ENCODE data around the gene LMAN2L. TPM values are rescaled to one million over a fixed set of nuclear protein-coding genes. Genes with fewer than 3 reads are reported as not detected.

Gene LMAN2L
- total and polyA plus RNA-seq, 12 donors: 11.0 to 31.4 (median 18.8) TPM

DNA sequence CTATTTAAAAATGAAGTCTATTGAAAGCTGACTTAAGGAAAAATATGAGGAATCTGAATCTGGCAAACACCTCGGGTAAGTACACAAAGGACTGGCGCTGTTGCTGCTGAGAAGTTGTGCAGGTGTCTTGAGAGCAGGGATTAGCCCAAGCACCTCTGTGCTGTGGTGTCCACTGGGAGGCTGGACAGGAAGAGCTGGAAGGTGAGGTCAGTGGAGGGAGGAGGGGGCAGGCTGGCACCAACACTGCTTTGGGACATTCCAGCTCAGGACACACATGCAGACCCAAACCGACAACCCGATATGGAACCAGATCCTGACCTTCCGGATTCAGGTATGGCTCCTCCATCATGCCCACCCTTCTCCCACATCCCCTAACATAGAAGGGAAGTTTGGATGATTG lies 76.7 kb downstream of the LMAN2L start:
- TF ChIP-seq, protein P1, sequence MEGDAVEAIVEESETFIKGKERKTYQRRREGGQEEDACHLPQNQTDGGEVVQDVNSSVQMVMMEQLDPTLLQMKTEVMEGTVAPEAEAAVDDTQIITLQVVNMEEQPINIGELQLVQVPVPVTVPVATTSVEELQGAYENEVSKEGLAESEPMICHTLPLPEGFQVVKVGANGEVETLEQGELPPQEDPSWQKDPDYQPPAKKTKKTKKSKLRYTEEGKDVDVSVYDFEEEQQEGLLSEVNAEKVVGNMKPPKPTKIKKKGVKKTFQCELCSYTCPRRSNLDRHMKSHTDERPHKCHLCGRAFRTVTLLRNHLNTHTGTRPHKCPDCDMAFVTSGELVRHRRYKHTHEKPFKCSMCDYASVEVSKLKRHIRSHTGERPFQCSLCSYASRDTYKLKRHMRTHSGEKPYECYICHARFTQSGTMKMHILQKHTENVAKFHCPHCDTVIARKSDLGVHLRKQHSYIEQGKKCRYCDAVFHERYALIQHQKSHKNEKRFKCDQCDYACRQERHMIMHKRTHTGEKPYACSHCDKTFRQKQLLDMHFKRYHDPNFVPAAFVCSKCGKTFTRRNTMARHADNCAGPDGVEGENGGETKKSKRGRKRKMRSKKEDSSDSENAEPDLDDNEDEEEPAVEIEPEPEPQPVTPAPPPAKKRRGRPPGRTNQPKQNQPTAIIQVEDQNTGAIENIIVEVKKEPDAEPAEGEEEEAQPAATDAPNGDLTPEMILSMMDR (IDR thresholded peaks at IDR 0.05): no peak
- Histone ChIP-seq H3K4me1 (peaks cover 0 to 14% (median 8%) of the 10 kb centered on the region in 9 donors), H3K4me3 (no peak overlapping the region), H3K27me3 (no peaks in the 10 kb centered on the region), H3K27ac (no peak overlapping the region), H3K36me3 (no peaks in the 10 kb centered on the region), H3K9me3 (peaks cover 0 to 12% (median 5%) of the 10 kb centered on the region in 11 donors)
- no peak for DNase-seq
- ATAC-seq: no peak
- WGBS, 2 donors: 92 to 94% methylated on average over 5 of the region's 5 CpGs
- intact Hi-C loops (cut with DNase I): no loop called here

DNA sequence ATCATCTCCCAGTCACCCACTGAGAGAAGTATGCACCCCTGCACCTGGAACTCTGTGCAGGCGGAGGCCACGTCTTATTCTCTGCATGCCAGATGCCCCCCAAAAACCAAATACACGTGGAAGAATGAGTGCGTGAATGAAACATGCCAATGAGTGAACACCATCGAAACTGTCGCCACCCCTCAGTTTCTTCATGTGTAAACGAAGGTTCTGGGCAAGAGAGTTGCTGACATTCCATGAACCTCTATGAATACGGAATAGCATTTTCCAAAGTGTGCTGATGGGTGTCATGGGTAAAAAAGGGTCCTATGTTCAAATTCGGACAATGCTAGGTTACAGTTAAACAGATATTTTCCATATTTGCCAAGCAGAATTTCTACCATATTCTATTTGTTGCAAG lies 77.5 kb downstream of the LMAN2L start:
- TF ChIP-seq, protein P1 (IDR thresholded peaks at IDR 0.05): no peak
- no peak overlapping the region for H3K4me3 ChIP-seq
- no peaks in the 10 kb centered on the region for H3K36me3 ChIP-seq
- peaks cover 0 to 12% (median 5%) of the 10 kb centered on the region in 11 donors for H3K9me3 ChIP-seq
- intact Hi-C loops (cut with DNase I): loop anchor here in 1 of 10 donors (1.0 kb wide), 1 partner anchor 48 kb away; no protein-coding TSS in a partner anchor
- no peak for DNase-seq
- peaks cover 0 to 14% (median 8%) of the 10 kb centered on the region in 9 donors for H3K4me1 ChIP-seq
- WGBS, 2 donors: 88 to 93% methylated on average over 9 of the region's 9 CpGs
- no peak overlapping the region for H3K27ac ChIP-seq
- ATAC-seq: no peak
- H3K27me3 ChIP-seq: no peaks in the 10 kb centered on the region

DNA sequence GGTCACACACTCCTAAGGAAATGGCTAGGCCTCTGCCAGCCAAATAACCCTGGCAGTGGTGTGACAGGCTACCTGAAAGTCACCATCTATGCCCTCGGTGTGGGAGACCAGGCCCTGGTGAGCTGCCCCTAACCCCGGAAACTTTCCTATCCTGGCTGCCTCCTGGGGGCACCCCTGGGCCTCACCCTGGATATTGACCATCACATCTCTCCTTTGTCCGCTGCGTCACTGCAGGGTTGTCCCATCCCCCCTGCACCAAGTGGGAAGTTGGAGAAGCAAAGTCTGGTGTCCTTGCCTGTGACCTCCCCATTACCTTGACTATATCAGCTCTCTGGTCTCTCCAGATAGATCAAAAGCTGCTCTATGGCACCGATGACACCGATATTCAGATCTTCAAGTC lies 78.5 kb downstream of the LMAN2L start:
- intact Hi-C loops (cut with DNase I): no loop called here
- DNase-seq (no peak), ATAC-seq (no peak)
- H3K27ac ChIP-seq: no peak overlapping the region
- peaks cover 0 to 12% (median 5%) of the 10 kb centered on the region in 11 donors for H3K9me3 ChIP-seq
- 87 to 97% methylated on average over 6 of the region's 6 CpGs for WGBS, 2 donors
- no peak overlapping the region for H3K4me3 ChIP-seq
- TF ChIP-seq, protein P1 (IDR thresholded peaks at IDR 0.05): no peak
- peaks cover 0 to 15% (median 8%) of the 10 kb centered on the region in 9 donors for H3K4me1 ChIP-seq
- H3K27me3 ChIP-seq: no peaks in the 10 kb centered on the region
- H3K36me3 ChIP-seq: no peaks in the 10 kb centered on the region

DNA sequence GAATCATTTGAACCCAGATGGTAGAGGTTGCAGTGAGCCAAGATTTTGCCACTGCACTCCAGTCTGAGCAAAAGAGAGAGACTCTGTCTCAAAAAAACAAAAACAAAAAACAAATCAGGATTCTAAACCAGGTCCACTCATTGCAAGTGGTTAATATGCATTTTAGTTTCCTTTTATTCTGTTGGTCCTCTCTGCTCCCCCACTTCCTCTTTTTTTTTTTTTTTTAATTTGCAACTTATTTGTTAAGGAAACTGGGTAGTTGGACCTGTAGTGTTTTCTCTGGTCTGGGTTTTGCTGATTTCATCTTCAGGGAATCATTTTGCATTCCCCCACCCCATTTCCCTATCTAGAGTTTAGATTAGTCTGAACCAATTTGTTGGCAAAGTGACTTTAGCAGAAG lies 83.3 kb downstream of the LMAN2L start:
- Histone ChIP-seq H3K4me1 (peaks cover 0 to 9% (median 0%) of the 10 kb centered on the region in 9 donors), H3K9me3 (no peaks in the 10 kb centered on the region), H3K27me3 (no peaks in the 10 kb centered on the region), H3K27ac (no peak overlapping the region), H3K4me3 (no peak overlapping the region), H3K36me3 (no peaks in the 10 kb centered on the region)
- ATAC-seq: no peak
- intact Hi-C loops (cut with DNase I): no loop called here
- no peak for DNase-seq
- TF ChIP-seq, protein P1 (IDR thresholded peaks at IDR 0.05): no peak

Other genes with a start within 250 kb of the LMAN2L start
- under 1 TPM in 2 of 10 donors, not detected in 8; 0.37 to 0.67 TPM for gene NEURL3, start 234.7 kb downstream of the LMAN2L start, total RNA-seq
- gene NEURL3, start 234.7 kb downstream of the LMAN2L start, polyA plus RNA-seq: under 1 TPM; 0.06 to 0.22 TPM
- 100 to 1,000 TPM in 1 of 10 donors, 10 to 100 TPM in 9; 12.0 to 121 (median 43.5) TPM for gene ARID5A, start 203.3 kb downstream of the LMAN2L start, total RNA-seq
- gene ARID5A, start 203.3 kb downstream of the LMAN2L start, polyA plus RNA-seq: 10 to 100 TPM; 35.0 to 42.9 TPM
- 10 to 100 TPM; 25.4 to 38.1 (median 31.7) TPM for gene KANSL3, start 101.8 kb downstream of the LMAN2L start, total RNA-seq
- 10 to 100 TPM; 12.5 to 21.8 TPM for gene KANSL3, start 101.8 kb downstream of the LMAN2L start, polyA plus RNA-seq
- gene FER1L5, start 97.3 kb downstream of the LMAN2L start, total RNA-seq: under 1 TPM in 5 of 10 donors, not detected in 5; 0.04 to 0.14 (median 0.07) TPM
- under 1 TPM; 0.01 to 0.07 TPM for gene FER1L5, start 97.3 kb downstream of the LMAN2L start, polyA plus RNA-seq
- gene CNNM4, start 20.8 kb upstream of the LMAN2L start, total RNA-seq: 10 to 100 TPM; 19.1 to 59.7 (median 34.8) TPM
- gene CNNM4, start 20.8 kb upstream of the LMAN2L start, polyA plus RNA-seq: 10 to 100 TPM in 1 of 2 donors, 1 to 10 TPM in 1; 4.3 to 10.1 TPM
- 10 to 100 TPM in 8 of 10 donors, 1 to 10 TPM in 2; 7.4 to 18.3 (median 13.8) TPM for gene CNNM3, start 76.2 kb upstream of the LMAN2L start, total RNA-seq
- gene CNNM3, start 76.2 kb upstream of the LMAN2L start, polyA plus RNA-seq: 1 to 10 TPM; 4.0 to 8.3 TPM
- gene ANKRD23, start 104.0 kb upstream of the LMAN2L start, total RNA-seq: 10 to 100 TPM in 7 of 10 donors, 1 to 10 TPM in 3; 2.6 to 40.0 (median 14.5) TPM
- 10 to 100 TPM in 1 of 2 donors, under 1 TPM in 1; 0.96 to 17.9 TPM for gene ANKRD23, start 104.0 kb upstream of the LMAN2L start, polyA plus RNA-seq
- gene ANKRD39, start 118.0 kb upstream of the LMAN2L start, total RNA-seq: 10 to 100 TPM; 14.2 to 19.2 (median 15.9) TPM
- 10 to 100 TPM; 18.7 to 26.5 TPM for gene ANKRD39, start 118.0 kb upstream of the LMAN2L start, polyA plus RNA-seq
- 10 to 100 TPM; 16.2 to 43.8 (median 24.5) TPM for gene SEMA4C, start 130.0 kb upstream of the LMAN2L start, total RNA-seq
- gene SEMA4C, start 130.0 kb upstream of the LMAN2L start, polyA plus RNA-seq: 10 to 100 TPM; 14.1 to 18.0 TPM
- gene FAM178B, start 246.5 kb upstream of the LMAN2L start, total RNA-seq: 1 to 10 TPM in 2 of 10 donors, under 1 TPM in 7, not detected in 1; 0.30 to 1.3 (median 0.47) TPM
- gene FAM178B, start 246.5 kb upstream of the LMAN2L start, polyA plus RNA-seq: under 1 TPM; 0.30 to 0.80 TPM

All from heart right ventricle (tissue), 16 donors.